Keratinocyte (primary cell): ENCODE measurements around the gene EPHB1. TPM values are rescaled to one million over a fixed set of nuclear protein-coding genes. Genes with fewer than 3 reads are reported as not detected.

Experiments used
- DNase-seq: peaks from one replicate; pipeline ENCODE4 v3.0.0-alpha.2; 2011; ENCODE audit warnings: low read depth, missing footprints, low spot score
- FAIRE-seq: peaks from 2 replicates; lab custom pipeline; 2011; peaks lifted over from hg19 to GRCh38; lab: Jason Lieb, UNC
- H2AFZ ChIP-seq: 2 replicates; pipeline ENCODE4 v1.6.0; 2012; ENCODE audit warnings: low read length, control low read depth, inconsistent platforms; ENCODE audit not compliant: control insufficient read depth
- H3K27ac ChIP-seq: 2 replicates; pipeline ENCODE4 v1.5.1; 2011; ENCODE audit warnings: low read length; ENCODE audit not compliant: control insufficient read depth, insufficient read depth
- H3K27me3 ChIP-seq: 3 replicates; pipeline ENCODE4 v1.6.0; 2011; ENCODE audit warnings: low read length; ENCODE audit not compliant: control insufficient read depth, insufficient read depth; ENCODE audit errors: extremely low read depth
- H3K36me3 ChIP-seq, 2 experiments: 2 replicates in 1 of 2; 3 replicates in 1 of 2; pipeline ENCODE4 v1.5.1; 2011; ENCODE audit warnings: low read length in 2 of 2, mild to moderate bottlenecking in 1 of 2; ENCODE audit not compliant: control insufficient read depth in 2 of 2, insufficient read depth in 2 of 2; ENCODE audit errors: extremely low read depth in 1 of 2
- H3K4me1 ChIP-seq: 3 replicates; pipeline ENCODE4 v1.5.1; 2011; ENCODE audit warnings: low read length; ENCODE audit not compliant: control insufficient read depth, insufficient read depth; ENCODE audit errors: extremely low read depth
- H3K4me2 ChIP-seq: 3 replicates; pipeline ENCODE4 v1.6.0; 2011; ENCODE audit warnings: low read depth, low read length; ENCODE audit not compliant: control insufficient read depth, insufficient read depth; ENCODE audit errors: extremely low read depth
- H3K4me3 ChIP-seq, 3 experiments: fragments of 200-600 bp in 1 of 3; sonication (generic) in 1 of 3; 2 replicates in 2 of 3; 3 replicates in 1 of 3; pipeline ENCODE4 v1.5.1; 2011 to 2016; ENCODE audit warnings: low read length in 3 of 3, mild to moderate bottlenecking in 3 of 3, control low read depth in 2 of 3, inconsistent platforms in 1 of 3, low read depth in 1 of 3, mixed read lengths in 1 of 3, mixed run types in 1 of 3, moderate library complexity in 1 of 3; ENCODE audit not compliant: control insufficient read depth in 2 of 3, insufficient read depth in 2 of 3; ENCODE audit errors: extremely low read depth in 1 of 3
- H3K79me2 ChIP-seq: 2 replicates; pipeline ENCODE4 v1.6.0; 2012; ENCODE audit warnings: low read length; ENCODE audit not compliant: control insufficient read depth, insufficient read depth
- H3K9ac ChIP-seq: 3 replicates; pipeline ENCODE4 v1.6.0; 2011; ENCODE audit warnings: low read length; ENCODE audit not compliant: control insufficient read depth, insufficient read depth; ENCODE audit errors: extremely low read depth
- H3K9me1 ChIP-seq: 3 replicates; pipeline ENCODE4 v1.6.0; 2011; ENCODE audit warnings: low read length; ENCODE audit not compliant: control insufficient read depth, insufficient read depth; ENCODE audit errors: extremely low read depth
- H3K9me3 ChIP-seq: 2 replicates; pipeline ENCODE4 v1.5.1; 2012; ENCODE audit warnings: low read depth, low read length; ENCODE audit not compliant: control insufficient read depth
- H4K20me1 ChIP-seq: 3 replicates; pipeline ENCODE4 v1.6.0; 2011; ENCODE audit warnings: low read length; ENCODE audit not compliant: control insufficient read depth, insufficient read depth; ENCODE audit errors: extremely low read depth
- CTCF ChIP-seq, 3 experiments: IDR thresholded peaks in 1 of 3; conservative IDR thresholded peaks in 1 of 3; optimal IDR thresholded peaks in 1 of 3; 2 replicates in 2 of 3; 3 replicates in 1 of 3; pipeline versions ENCODE3 to v1.5.1; 2011; ENCODE audit warnings: low read length in 3 of 3, mild to moderate bottlenecking in 3 of 3, moderate library complexity in 2 of 3, control low read depth in 1 of 3, inconsistent platforms in 1 of 3; ENCODE audit not compliant: insufficient read depth in 2 of 3; ENCODE audit errors: extremely low read depth in 1 of 3
- EZH2 ChIP-seq: IDR thresholded peaks from one replicate; pipeline ENCODE4 v1.6.1; 2012; ENCODE audit warnings: inconsistent platforms, mild to moderate bottlenecking, low read length, moderate library complexity
- dilution Hi-C: fragments of 300-500 bp; cut with MboI; formaldehyde crosslinking; loops from one replicate; pipeline ENCODE4 v1.7.0; 2020; ENCODE audit warnings: low sequenced_read_pairs; ENCODE audit not compliant: extremely low pct_ligation_motif_present
- polyA plus RNA-seq, 5 experiments: library from polyadenylated mRNA; depleted of rRNA in 3 of 5; stranded (reverse) in 3 of 5; stranded (forward) in 1 of 5; unstranded in 1 of 5; fragments of >200 nt; gene quantifications; 1 replicate in 1 of 5; 2 replicates in 3 of 5; 3 replicates in 1 of 5; pipeline versions ENCODE4 v1.2.1 to v1.2.3, GENCODE V29; 2011 to 2012; ENCODE audit warnings: missing spikeins in 2 of 5, low read depth in 1 of 5, low replicate concordance in 1 of 5

The EPHB1 gene
- polyA plus RNA-seq, 1 donor (not counting 4 experiments of a cell fraction or from before 2014, with no cell fraction given), result 0.01 TPM

GRCh38 chr3:135199137-135199536, 404.1 kb downstream of the EPHB1 start:
- H3K36me3 ChIP-seq, result no peaks in the 10 kb centered on the region
- H3K27me3 ChIP-seq, result no peaks in the 10 kb centered on the region
- no peak overlapping the region for H3K4me3 ChIP-seq
- no peaks in the 10 kb centered on the region for H4K20me1 ChIP-seq
- H3K4me2 ChIP-seq, result no peak overlapping the region
- no peaks in the 10 kb centered on the region for H3K9me1 ChIP-seq
- no peak for TF ChIP-seq EZH2
- dilution Hi-C loops, result no loop called here
- H3K9ac ChIP-seq, result no peak overlapping the region
- no peaks in the 10 kb centered on the region for H3K9me3 ChIP-seq
- no peak overlapping the region for H2AFZ ChIP-seq
- H3K79me2 ChIP-seq, result no peaks in the 10 kb centered on the region
- no peak overlapping the region for H3K27ac ChIP-seq
- no peaks in the 10 kb centered on the region for H3K4me1 ChIP-seq
- no peak for FAIRE-seq
- no peak for DNase-seq

GRCh38 chr3:135203026-135203425, 408.0 kb downstream of the EPHB1 start:
- FAIRE-seq (no peak), DNase-seq (no peak)
- H3K4me2 ChIP-seq, result no peak overlapping the region

More at GRCh38 chr3:135203026-135203425, 408.0 kb downstream of the EPHB1 start:
- Histone ChIP-seq H2AFZ (no peak overlapping the region), H3K9ac (no peak overlapping the region), H3K4me3 (no peak overlapping the region), H3K9me3 (no peaks in the 10 kb centered on the region), H4K20me1 (no peaks in the 10 kb centered on the region), H3K79me2 (no peaks in the 10 kb centered on the region), H3K9me1 (no peaks in the 10 kb centered on the region), H3K4me1 (no peaks in the 10 kb centered on the region), H3K36me3 (no peaks in the 10 kb centered on the region), H3K27me3 (no peaks in the 10 kb centered on the region), H3K27ac (no peak overlapping the region)
- TF ChIP-seq EZH2 (no peak), CTCF (optimal IDR thresholded peaks at IDR 0.05 in 1 of 3, IDR thresholded peaks at IDR 0.05 in 1 of 3, conservative IDR thresholded peaks at IDR 0.05 in 1 of 3; ENCODE audit: extremely low read depth in 1 of 3, insufficient read depth in 2 of 3, low read length in 3 of 3) (no peak)
- dilution Hi-C loops, result no loop called here
